NCI-H1694 (cell line): ENCODE measurements around the gene TMEM14C.

ENCODE experiments used
- DNase-seq: peaks from one replicate; lab custom pipeline; 2025; lab: John Stamatoyannopoulos, UW

Gene TMEM14C

DNA sequence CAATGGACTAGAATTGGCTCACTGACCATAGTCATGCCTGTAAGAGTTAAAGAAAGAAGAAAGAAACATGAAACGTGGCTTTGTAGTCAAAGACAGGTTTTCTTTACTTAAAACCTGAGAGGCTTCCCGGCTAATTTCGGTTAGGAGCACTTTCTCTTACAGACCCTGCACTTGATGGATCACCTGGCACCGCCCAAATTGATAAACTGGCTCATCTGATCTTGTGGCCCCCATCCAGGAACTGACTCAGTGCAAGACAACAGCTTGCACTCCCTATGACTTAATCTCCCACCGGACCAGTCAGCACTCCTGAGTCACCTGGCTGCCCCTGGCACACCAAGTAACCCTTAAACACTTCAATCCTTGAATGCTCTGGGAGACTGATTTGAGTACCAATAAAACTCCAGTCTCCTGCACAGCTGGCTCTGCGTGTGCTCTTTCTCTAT is 37.0 kb downstream of the TMEM14C start:
- no peak for DNase-seq

DNA sequence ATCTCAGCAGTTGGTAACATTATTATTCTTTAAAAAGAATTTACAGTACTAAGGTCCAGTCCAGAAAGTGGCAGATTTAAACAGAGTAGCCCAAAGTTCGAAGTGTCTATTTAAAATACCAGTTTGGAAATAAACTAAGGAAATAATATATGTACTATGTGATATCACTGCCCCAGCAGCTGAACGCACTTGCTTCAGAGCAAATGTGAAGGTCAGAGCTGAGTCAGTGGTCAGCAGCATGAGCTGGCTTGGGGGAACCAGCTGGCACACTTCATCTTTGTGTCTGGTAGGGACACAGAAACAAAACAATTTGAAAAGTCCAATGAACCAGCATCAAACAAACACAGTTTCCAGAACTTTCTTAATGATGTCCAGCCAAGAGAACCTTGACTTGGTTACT is 40.1 kb downstream of the TMEM14C start:
- no peak for DNase-seq

DNA sequence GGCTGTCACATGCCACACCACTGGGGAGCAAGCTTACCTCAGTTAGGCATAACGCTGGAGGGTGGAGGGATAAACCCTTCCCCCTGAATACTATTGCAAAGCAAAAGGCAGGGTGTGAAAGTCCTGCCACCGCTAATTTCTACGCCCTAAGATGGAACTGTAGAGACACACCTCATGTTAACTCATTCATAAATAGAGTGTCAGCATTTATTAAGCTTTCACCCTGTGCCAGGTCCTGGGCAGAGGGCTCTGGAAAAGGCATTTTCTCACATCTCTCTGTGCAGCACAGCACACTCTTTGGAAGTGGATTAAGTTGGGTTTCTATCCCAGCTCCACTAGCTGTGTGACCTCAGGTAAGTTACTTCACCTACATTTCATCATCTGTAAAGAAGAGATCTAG is 46.5 kb downstream of the TMEM14C start:
- DNase-seq, result no peak

DNA sequence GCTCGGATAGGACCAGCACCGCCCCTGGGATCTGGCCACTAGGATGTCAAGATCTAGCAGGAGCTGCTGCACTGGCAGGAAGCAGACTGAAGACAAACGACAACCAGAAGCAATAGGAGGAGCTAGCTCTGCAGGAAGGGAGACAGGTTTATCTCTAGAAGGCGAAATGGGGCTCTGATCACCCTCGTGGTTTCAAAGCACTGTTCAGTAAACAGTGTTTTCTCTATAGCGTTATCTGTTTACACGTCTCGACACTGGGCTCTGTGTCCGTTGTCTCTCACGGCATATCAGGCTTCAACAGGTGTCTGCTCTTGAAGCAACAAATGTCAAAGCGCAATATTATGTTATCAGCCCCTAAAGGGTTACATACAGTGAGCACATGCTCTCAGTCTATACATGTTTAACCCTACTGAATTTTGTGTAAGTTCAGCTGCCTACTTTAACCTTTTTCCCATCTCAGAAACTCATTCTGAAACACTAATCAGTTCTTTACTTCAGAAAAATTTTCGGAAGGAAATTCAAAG is 48.6 kb downstream of the TMEM14C start:
- DNase-seq, result no peak

DNA sequence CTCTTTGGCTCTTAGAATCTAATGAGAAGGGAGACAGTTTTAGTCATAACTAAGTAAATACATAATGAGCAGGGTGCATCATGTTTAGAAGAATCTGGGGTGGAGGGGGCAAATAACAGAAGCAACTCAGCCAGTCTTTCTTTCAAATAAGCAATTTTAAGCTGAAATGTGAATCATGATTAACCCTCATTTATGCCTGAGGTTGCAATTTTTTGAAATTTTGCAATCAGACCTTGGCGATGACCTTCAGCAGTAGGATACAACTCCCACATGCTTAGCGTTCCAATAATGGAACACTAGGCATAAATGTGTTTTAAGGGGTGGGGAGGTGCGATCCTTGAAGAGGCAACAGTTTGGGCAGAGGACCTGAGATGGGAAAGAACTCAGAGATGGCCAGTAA is 55.4 kb downstream of the TMEM14C start:
- no peak for DNase-seq

DNA sequence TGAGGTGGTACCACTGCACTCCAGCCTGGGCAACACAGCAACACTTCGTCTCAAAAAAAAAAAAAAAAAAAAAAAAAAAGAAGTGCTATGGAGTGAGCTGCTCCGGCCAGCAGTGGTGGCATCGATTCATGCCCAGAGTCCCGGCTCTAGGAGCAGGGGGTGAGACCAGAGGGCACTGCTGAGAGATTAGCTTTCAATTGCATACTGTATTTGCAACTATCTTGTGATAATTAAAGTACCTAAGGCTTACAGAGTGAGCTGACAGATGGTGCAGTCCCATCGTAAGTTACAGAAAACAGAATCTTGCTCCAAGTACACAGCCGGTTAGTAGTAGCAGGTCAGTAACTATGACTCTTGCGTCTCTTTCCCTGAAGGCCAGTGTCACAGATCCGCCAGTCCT is 56.2 kb downstream of the TMEM14C start:
- DNase-seq, result no peak
